ENCODE measurements around the gene C2CD5. TPM values are rescaled to one million over a fixed set of nuclear protein-coding genes. Genes with fewer than 3 reads are reported as not detected.

The C2CD5 gene, protein sequence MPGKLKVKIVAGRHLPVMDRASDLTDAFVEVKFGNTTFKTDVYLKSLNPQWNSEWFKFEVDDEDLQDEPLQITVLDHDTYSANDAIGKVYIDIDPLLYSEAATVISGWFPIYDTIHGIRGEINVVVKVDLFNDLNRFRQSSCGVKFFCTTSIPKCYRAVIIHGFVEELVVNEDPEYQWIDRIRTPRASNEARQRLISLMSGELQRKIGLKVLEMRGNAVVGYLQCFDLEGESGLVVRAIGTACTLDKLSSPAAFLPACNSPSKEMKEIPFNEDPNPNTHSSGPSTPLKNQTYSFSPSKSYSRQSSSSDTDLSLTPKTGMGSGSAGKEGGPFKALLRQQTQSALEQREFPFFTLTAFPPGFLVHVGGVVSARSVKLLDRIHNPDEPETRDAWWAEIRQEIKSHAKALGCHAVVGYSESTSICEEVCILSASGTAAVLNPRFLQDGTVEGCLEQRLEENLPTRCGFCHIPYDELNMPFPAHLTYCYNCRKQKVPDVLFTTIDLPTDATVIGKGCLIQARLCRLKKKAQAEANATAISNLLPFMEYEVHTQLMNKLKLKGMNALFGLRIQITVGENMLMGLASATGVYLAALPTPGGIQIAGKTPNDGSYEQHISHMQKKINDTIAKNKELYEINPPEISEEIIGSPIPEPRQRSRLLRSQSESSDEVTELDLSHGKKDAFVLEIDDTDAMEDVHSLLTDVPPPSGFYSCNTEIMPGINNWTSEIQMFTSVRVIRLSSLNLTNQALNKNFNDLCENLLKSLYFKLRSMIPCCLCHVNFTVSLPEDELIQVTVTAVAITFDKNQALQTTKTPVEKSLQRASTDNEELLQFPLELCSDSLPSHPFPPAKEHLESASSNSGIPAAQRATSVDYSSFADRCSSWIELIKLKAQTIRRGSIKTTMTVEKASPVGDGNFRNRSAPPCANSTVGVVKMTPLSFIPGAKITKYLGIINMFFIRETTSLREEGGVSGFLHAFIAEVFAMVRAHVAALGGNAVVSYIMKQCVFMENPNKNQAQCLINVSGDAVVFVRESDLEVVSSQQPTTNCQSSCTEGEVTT
- polyA plus RNA-seq = 171 and 179 TPM in 2 replicates
- 167 and 172 TPM in 2 replicates for polyA minus RNA-seq

DNA sequence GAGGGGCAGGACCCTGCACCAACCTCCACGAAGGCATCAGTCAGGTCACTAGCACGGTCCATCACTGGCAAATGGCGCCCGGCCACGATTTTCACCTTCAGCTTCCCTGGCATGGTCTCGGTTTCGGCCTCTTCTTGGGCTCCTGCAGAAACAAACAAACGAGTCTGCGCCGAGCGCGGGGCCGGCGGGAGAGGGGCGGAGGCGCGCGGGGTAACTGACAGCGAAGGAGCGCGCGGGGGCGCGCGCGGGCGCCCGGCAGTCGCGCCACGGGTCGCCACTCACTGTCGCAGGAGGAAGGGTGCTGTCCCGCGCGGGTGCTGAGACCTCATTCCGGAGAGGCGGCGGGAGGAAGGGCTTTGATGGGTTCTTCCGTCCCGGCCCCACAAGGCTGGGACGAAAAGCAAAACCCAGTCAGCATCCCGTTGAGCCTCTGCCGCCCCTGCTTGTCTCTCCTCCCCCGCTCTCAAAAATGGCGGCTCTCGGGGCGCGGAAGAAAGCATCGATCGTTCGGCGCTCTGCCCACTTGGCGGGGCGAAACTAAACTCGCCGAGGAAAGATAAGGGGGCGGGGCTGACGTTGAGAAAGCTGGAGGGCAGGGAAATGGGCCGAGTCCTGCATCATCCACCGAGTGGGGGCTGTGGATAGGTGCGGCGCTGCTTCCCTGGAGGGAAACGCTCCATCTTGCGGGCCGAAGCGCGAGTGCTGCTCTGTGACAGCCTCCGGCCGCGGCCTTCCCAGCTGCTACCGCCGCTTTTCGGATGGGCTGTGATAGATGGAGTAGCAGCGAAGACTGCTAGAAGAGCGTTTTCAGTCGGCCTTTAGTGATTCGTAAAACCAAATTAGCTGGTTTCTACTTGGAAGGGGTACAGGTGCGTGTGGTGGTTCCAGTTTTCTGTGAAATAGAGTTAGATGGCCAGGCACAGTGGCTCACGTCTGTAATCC, at the start of gene C2CD5:
Gene C2CD5, minus strand, starts transcription at position 505 of the 942 bp plus-strand sequence. Its CDS starts 392 bp downstream, at position 113.
- Histone ChIP-seq H3K27me3 (ENCODE audit: insufficient read depth, low read depth, low read length) (no peaks in the 10 kb centered on the region), H3K79me2 (replicated peaks; ENCODE audit: insufficient read depth, low read length) (peaks cover 30% of the 10 kb centered on the region), H3K36me3 (ENCODE audit: insufficient read depth, low read length) (no peaks in the 10 kb centered on the region), H2AFZ (ENCODE audit: low read depth, low read length) (peak within 1 kb of the TSS; percentile 98), H3K9me3 (ENCODE audit: low read length) (no peaks in the 10 kb centered on the region), H3K27ac (ENCODE audit: low read length) (peak within 1 kb of the TSS; percentile 97), H3K9me2 (ENCODE audit: insufficient read depth, low read length) (no peaks in the 10 kb centered on the region), H3K9ac (ENCODE audit: low read length) (peak within 1 kb of the TSS; percentile 99), H3K4me2 (ENCODE audit: low read length) (peak within 1 kb of the TSS; percentile 89), H4K20me1 (ENCODE audit: insufficient read depth) (no peaks in the 10 kb centered on the region), H3K4me3 (ENCODE audit: low read length) (peak within 1 kb of the TSS; percentile 90), H3F3A (ENCODE audit: insufficient read depth, low read length, poor library complexity, severe bottlenecking) (no peaks in the 10 kb centered on the region)
- peak; percentile 54 for TF ChIP-seq SMC3 (conservative IDR thresholded peaks at IDR 0.05; ENCODE audit: poor library complexity)
- peak; percentile 80 for TF ChIP-seq EP300 (conservative IDR thresholded peaks at IDR 0.05; ENCODE audit: poor library complexity, severe bottlenecking)
- TF ChIP-seq CTCF (IDR thresholded peaks at IDR 0.05; ENCODE audit: poor library complexity, severe bottlenecking) = peak; percentile 63
- TF ChIP-seq EZH2 (IDR thresholded peaks at IDR 0.05; ENCODE audit: borderline replicate concordance, insufficient read depth, low read length, poor library complexity, severe bottlenecking) = no peak
- peak; percentile 90 for TF ChIP-seq POLR2AphosphoS5 (IDR thresholded peaks at IDR 0.05)
- peak; percentile 64 for TF ChIP-seq MXI1 (conservative IDR thresholded peaks at IDR 0.05; ENCODE audit: poor library complexity, severe bottlenecking)
- TF ChIP-seq RAD21 (conservative IDR thresholded peaks at IDR 0.05) = peak; percentile 39
- peak; percentile 79 for TF ChIP-seq TAF1 (IDR thresholded peaks at IDR 0.05; ENCODE audit: low read depth)
- TF ChIP-seq REST (IDR thresholded peaks at IDR 0.05; ENCODE audit: borderline replicate concordance) = peak; percentile 82

All from neural cell (in vitro differentiated cells).